Bronchial epithelial cell (primary cell): ENCODE results near the gene FSTL4. TPM values are rescaled to one million over a fixed set of nuclear protein-coding genes. Genes with fewer than 3 reads are reported as not detected.

Experiments
- DNase-seq: peaks from one replicate; pipeline ENCODE4 v3.0.0-alpha.2; 2010; ENCODE audit warnings: low read depth
- FAIRE-seq: peaks from 2 replicates; lab custom pipeline; 2011; peaks lifted over from hg19 to GRCh38; lab: Jason Lieb, UNC
- H3K27me3 ChIP-seq: 2 replicates; pipeline ENCODE4 v1.5.1; 2011; ENCODE audit warnings: low read length; ENCODE audit not compliant: control insufficient read depth, insufficient read depth
- H3K36me3 ChIP-seq: 2 replicates; pipeline ENCODE4 v1.5.1; 2011; ENCODE audit warnings: low read length; ENCODE audit not compliant: control insufficient read depth, insufficient read depth
- H3K4me3 ChIP-seq: 2 replicates; pipeline ENCODE4 v1.5.1; 2011; ENCODE audit warnings: mild to moderate bottlenecking, low read depth, low read length, control low read depth
- CTCF ChIP-seq: IDR thresholded peaks from 2 replicates; pipeline ENCODE4 v1.5.1; 2011; ENCODE audit warnings: mild to moderate bottlenecking, moderate library complexity, low read length, control low read depth, inconsistent platforms; ENCODE audit not compliant: insufficient read depth, severe bottlenecking
- total RNA-seq: library from RNA; depleted of rRNA; stranded (reverse); fragments of >200 nt; gene quantifications from 2 replicates; pipeline ENCODE4 v1.2.1, GENCODE V29; 2014

Gene FSTL4
- total RNA-seq, 1 donor from 2014 or later = not detected

DNA sequence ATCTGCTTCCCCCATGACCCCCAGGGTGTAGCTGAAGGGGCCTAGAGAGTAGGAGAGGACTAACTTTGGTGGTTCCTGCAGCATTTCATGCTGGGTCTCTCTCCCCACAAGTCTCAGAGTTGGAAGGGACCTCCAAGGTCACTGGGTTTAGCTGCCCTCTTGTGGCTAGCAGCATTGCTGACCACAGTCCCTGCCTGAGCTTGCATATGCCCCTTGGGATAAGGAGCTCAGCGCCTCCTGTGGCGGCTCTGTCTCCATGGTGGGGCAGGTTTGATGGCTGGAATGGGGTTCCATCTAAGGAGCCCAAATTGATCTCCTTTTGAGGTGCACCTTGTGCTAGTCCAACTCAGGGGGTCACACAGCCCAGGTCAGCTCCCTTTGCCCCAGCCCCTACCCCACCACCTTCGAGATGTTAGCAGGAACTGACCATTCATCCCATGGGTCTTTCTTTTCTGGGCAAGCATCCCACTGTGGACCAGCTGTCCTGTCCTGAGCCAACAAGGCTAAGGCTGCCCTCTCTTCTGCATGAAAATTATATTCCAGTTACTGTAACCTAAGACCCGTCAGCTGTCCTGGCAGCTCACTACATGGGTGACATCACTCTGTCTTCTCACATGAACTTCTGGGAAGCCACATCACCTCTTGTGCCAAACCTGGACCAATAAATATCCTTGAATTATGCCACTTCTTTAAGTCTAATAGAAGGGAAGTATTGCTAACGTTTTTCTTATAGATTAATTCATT lies 364.3 kb downstream of the FSTL4 start:
- Histone ChIP-seq H3K27me3 (no peaks in the 10 kb centered on the region), H3K4me3 (no peak overlapping the region), H3K36me3 (no peaks in the 10 kb centered on the region)
- peak; percentile 35 for TF ChIP-seq CTCF
- FAIRE-seq (no peak), DNase-seq (no peak)

- H3K4me3 ChIP-seq = no peak overlapping the region
- DNase-seq (no peak), FAIRE-seq (no peak)
- TF ChIP-seq CTCF = no peak
- H3K27me3 ChIP-seq = no peaks in the 10 kb centered on the region
- no peaks in the 10 kb centered on the region for H3K36me3 ChIP-seq
Measured at GRCh38 chr5:133247151-133247709, 365.1 kb downstream of the FSTL4 start.

DNA sequence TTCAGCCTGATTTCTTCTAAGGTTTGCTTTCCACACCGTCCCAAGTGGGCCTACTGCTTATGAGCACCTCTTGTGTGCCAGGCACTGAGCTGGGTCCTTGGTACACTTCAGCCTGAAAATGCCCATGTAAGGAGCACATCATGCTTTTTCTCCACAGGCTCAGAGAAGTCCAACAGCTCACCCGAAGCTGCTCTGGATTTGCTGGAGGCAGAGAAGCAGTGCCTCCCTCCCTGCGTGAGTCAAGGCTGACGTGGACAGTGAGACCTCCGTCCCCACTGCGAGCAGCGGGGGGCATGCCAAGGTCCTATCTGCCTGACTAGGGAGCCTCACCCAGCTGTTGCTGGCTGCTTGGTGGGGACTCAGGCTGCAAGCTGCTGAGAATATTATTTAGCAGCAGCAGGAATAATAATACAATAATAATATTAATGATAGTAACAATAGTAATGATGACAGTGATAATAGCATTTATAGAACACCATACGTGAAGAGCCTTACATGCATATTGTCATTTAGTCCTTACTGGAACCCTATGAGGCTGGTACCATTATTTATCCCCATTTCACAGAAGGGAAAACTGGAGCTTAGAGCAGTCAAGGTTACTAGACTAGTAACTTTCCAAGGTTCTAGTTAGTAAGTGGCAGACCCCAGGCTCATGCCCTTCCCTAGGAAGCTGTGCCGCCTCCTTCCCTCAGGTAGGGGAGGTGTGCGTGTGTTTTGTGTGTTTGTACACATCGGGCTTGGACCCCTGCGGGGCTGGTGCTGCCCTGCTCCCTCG lies 365.8 kb downstream of the FSTL4 start:
- H3K4me3 ChIP-seq = no peak overlapping the region
- H3K27me3 ChIP-seq = no peaks in the 10 kb centered on the region
- no peaks in the 10 kb centered on the region for H3K36me3 ChIP-seq
- no peak for DNase-seq
- no peak for FAIRE-seq
- TF ChIP-seq CTCF = no peak

DNA sequence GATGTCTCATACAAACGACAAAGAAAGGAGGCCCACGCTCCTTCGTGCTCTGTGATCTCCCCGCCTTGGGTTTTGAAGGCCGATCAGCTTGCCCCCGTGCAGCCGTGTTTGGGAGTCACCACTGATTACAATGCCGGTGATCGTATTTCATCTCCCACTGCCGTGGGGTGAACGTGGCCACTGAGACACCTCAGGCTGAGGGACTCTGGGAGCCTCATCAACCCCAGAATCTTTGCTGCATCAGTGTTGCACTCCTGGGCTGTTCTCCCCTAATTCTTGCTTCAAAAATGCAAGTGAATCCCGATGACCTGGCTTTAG lies 366.3 kb downstream of the FSTL4 start:
- Histone ChIP-seq H3K36me3 (no peaks in the 10 kb centered on the region), H3K27me3 (no peaks in the 10 kb centered on the region), H3K4me3 (no peak overlapping the region)
- FAIRE-seq (no peak), DNase-seq (no peak)
- TF ChIP-seq CTCF = no peak

DNA sequence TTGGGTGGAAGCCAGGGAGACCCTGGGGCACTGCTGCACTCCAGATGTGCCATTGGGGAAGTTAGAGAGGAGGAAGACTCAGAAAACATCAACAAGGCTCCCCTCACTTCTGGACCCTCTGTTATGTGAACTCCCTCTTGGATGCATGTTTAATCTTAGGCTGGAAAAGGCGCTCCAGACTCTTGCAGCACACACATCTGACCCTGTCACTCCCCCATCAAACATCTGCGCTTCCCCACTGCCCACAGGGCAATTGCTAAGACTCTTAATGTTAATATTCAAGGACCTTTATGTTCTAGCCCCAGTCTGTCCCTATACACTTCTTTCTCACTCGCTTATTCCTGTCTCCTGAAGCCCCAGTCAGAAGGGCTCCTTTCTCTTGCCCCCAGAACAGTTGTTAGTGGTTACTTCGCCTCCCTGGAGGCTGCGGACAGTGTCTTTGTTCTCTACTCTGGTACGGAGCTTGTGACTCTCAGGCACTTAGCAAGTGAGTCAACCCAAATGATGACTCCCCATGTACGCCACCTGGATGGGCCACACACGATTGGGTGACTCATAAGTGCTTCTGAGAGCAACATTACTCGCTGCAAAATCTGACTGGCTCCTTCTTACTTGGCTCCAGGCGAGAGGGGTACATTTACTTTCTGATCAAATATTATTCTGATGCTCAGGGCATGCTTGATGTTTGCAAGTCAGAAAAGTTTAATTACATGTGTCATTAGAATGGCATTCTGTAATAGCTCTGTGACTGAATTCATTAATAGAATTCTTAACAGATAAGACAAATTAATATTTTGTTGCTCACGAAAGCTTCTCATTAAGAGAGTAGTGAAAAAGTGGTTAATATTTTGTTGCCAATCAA lies 366.9 kb downstream of the FSTL4 start:
- FAIRE-seq (peak; percentile 77), DNase-seq (peak; percentile 98)
- TF ChIP-seq CTCF = no peak
- Histone ChIP-seq H3K27me3 (no peaks in the 10 kb centered on the region), H3K36me3 (no peaks in the 10 kb centered on the region), H3K4me3 (no peak overlapping the region)
